Measurements from ENCODE around the gene DNAJC3. TPM values are rescaled to one million over a fixed set of nuclear protein-coding genes. Genes with fewer than 3 reads are reported as not detected.
"Not testable (repeated sequence)": the region's sequence is repeated elsewhere in the genome, so short reads cannot be mapped to it uniquely, and the experiment has no call there.

DNAJC3 gene
- total RNA-seq, 4 donors from 2014 or later, result 48.1 to 54.4 (median 52.3) TPM

GRCh38 chr13:95734124-95734523, 57.2 kb downstream of the DNAJC3 start:
- TF ChIP-seq CTCF (IDR thresholded peaks at IDR 0.05), result no peak
- no peak for ATAC-seq (ENCODE audit: low FRiP score)
- DNase-seq (ENCODE audit: low spot score), result no peak

GRCh38 chr13:95740071-95740978, 63.4 kb downstream of the DNAJC3 start:
- not testable (repeated sequence) for DNase-seq (ENCODE audit: low spot score); ATAC-seq (ENCODE audit: low FRiP score)

DNA sequence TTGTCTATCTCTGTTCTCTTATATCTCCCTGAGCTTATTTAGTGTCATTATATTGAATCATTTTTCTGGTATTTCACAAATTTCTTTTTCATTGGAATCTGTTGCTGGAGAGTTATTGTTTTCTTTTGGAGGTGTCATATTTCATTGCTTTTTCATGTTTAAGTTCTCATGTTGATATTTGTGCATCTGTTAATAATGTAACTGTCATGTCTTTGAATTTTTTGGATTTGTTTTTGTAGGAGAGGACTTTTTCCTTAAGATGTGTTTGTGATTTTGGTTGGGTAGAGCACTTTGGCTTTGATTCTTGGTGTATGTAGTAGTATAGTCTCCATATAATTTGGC, 64.0 kb downstream of the DNAJC3 start:
- DNase-seq (ENCODE audit: low spot score), result no peak
- TF ChIP-seq CTCF (IDR thresholded peaks at IDR 0.05), result no peak
- ATAC-seq (ENCODE audit: low FRiP score), result no peak

DNA sequence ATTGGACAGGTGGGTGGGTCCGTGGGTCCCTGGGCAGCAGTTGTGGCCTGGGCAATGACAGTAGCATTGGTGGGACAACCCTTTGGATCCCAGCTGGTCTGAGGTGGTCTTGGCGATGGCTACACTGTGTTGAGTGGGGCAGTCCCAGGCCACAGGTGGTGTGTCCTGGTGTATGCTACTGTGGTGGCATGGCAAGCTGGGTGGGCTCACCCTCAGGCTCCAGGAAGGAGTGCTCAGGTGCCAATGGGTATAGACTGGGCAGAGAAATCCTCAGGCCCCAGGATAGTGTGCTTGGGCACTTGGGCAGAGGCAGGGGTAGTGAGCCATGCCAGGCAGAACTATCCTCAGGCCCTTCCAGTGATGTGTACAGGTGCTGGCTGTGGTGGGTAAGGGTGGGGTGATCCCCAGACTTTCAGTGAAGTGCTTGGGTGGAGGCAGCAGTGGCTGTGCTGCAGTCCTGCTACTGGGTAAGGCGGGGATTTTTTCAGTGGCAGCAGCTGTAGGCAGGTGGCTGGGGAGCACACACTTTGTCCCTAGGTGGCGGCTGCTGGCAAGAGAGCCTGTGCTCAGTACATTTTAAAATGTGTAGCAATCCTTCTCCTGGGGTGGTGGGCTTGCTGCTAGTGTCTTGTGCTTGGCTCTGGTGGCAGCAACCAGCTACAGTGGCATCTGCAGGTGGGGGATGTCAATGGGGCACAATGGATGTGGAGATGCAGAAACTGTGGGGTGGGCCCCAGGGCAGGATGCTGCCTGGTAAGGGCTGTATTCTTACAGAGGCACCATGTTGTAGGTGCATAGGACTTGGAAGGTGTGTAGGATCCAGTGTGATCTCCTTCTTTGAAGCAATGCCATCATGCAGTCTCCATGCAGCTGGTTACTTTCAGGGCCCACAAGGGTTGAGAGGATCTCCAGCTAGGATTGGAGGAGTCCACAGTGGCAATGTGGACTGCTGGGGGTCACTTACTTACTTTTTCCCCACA, 64.9 kb downstream of the DNAJC3 start:
- no peak for ATAC-seq (ENCODE audit: low FRiP score)
- no peak for DNase-seq (ENCODE audit: low spot score)

DNA sequence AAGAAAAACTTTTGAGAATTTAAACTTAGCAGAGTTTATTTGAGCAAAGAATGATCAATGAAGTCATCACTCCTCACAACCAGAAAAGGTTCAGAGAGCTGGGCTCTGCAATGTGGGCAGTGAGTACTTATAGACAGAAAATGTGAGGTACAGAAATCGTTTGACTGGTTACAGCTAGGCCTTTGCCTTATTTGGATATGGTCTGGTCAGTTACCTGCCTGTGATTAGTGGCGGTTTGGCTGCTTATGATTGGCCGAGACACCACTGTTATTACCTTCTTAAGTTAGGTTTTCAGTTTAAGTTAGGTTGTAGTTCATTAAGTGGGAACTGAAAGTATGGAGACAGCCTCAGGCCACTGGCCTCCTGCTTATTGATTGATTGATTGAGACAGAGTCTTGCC, 66.3 kb downstream of the DNAJC3 start:
- DNase-seq (ENCODE audit: low spot score) (no peak), ATAC-seq (ENCODE audit: low FRiP score) (no peak)
- no peak for TF ChIP-seq CTCF (IDR thresholded peaks at IDR 0.05)

More for the DNA sequence above, 64.9 kb downstream of the DNAJC3 start:
- TF ChIP-seq CTCF (IDR thresholded peaks at IDR 0.05), result no peak

GRCh38 chr13:95745289-95745688, 68.3 kb downstream of the DNAJC3 start:
- DNase-seq (ENCODE audit: low spot score) (no peak), ATAC-seq (ENCODE audit: low FRiP score) (no peak)
- no peak for TF ChIP-seq CTCF (IDR thresholded peaks at IDR 0.05)

GRCh38 chr13:95745752-95746151, 68.8 kb downstream of the DNAJC3 start:
- ATAC-seq (ENCODE audit: low FRiP score) (no peak), DNase-seq (ENCODE audit: low spot score) (no peak)
- no peak for TF ChIP-seq CTCF (IDR thresholded peaks at IDR 0.05)

All from omental fat pad (tissue), 4 donors.